RWPE1 (cell line): Measurements from ENCODE around the gene ADCY1.

Experiments used
- CTCF ChIA-PET: fragments of 350-600 bp; sonication (Branson Sonifier 250); formaldehyde crosslinking; extraction: SDS; loops from one replicate; lab custom pipeline; 2021; lab: Yijun Ruan, JAX
- POLR2A ChIA-PET: fragments of 400-600 bp; formaldehyde crosslinking; extraction: SDS; loops from one replicate; lab custom pipeline; 2020; ENCODE audit warnings: antibody characterized with exemption; ENCODE audit not compliant: low non-redundant PET; lab: Yijun Ruan, JAX
- DNase-seq: peaks from one replicate; pipeline ENCODE4 v3.0.0; 2012; ENCODE audit warnings: low spot score
- H3K27ac ChIP-seq: fragments of 450-650 bp; 2 replicates; pipeline ENCODE4 v1.5.1; 2017
- TF ChIP-seq, protein P1 (sequence below): fragments of 450-650 bp; conservative IDR thresholded peaks from 2 replicates; pipeline ENCODE4 v1.5.1; 2017; ENCODE audit warnings: low read depth, mild to moderate bottlenecking

ADCY1 gene

DNA sequence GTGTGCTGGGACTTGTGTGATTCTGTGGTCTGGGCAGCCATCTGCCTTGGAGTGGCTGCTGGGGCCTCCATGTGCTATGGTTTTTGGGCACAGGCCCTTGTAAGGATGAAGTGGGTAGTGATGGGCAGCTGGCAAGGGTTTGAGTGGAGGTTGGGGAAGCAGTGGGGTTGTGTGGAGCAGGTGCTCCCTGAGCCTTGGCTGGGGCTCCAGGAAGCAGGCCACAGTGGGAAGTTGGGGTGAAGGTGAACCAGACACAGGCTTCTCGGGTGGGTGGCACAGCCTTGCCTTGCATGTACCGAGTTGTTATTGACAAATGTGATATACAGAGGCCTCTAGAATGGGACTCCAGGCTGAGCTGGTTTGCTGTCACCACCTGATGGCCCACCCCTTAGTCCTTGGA lies 82.3 kb downstream of the ADCY1 start:
- ChIA-PET CTCF (no interaction called here), POLR2A (no interaction called here)
- DNase-seq, result no peak
- TF ChIP-seq, protein P1, sequence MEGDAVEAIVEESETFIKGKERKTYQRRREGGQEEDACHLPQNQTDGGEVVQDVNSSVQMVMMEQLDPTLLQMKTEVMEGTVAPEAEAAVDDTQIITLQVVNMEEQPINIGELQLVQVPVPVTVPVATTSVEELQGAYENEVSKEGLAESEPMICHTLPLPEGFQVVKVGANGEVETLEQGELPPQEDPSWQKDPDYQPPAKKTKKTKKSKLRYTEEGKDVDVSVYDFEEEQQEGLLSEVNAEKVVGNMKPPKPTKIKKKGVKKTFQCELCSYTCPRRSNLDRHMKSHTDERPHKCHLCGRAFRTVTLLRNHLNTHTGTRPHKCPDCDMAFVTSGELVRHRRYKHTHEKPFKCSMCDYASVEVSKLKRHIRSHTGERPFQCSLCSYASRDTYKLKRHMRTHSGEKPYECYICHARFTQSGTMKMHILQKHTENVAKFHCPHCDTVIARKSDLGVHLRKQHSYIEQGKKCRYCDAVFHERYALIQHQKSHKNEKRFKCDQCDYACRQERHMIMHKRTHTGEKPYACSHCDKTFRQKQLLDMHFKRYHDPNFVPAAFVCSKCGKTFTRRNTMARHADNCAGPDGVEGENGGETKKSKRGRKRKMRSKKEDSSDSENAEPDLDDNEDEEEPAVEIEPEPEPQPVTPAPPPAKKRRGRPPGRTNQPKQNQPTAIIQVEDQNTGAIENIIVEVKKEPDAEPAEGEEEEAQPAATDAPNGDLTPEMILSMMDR, result no peak
- H3K27ac ChIP-seq, result no peak overlapping the region

- H3K27ac ChIP-seq, result no peak overlapping the region
- ChIA-PET POLR2A (no interaction called here), CTCF (no interaction called here)
- TF ChIP-seq, protein P1, result no peak
- DNase-seq, result no peak
These were observed 83.1 kb downstream of the ADCY1 start for GRCh38 chr7:45657136-45657889.

- CTCF ChIA-PET, result no interaction called here
- TF ChIP-seq, protein P1, result no peak
- no peak for DNase-seq
- POLR2A ChIA-PET, result interaction anchor here (0.6 kb wide), 1 partner anchor 21 kb away, joined by 3 read pairs; no protein-coding TSS in a partner anchor
- no peak overlapping the region for H3K27ac ChIP-seq
These were observed 83.9 kb downstream of the ADCY1 start for GRCh38 chr7:45657890-45658715.

DNA sequence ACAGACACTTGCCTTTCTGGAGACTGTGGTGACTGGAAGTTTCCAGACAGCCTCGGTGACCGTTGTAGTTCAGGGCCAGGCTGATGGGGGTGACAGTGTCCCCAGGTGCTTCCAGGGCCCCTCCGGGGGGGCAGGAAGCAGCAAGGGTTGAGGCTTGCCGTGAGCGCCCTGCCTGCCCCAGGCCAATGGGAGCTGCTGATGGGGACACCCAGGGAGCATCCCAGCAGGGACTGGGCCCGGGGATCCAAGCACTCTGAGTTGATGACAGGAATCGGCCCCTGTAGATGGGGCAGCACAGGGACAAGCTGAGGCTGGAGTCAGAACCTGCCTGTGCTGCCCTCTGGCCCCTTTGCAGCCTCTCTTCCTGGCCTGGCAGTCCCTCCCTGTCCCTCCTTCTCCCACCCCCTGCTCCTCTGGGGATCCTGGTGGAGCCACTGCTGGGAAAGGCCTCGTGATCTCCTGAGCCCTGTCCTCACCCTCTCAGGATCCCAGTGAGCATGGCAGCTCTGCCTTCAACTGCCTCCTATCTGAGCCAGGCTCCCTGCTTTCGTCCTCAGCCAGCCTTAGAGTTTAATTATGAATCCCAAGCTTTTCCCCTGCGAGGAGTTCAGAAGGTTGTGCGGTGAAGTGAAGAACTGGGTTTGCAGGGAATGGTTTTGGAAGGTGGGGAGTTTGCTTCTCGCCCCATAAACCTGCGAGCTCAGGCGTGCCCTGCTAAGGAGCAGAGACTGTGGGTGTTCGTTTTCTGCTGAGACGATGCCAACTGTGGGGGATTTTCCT lies 84.7 kb downstream of the ADCY1 start:
- no peak for DNase-seq
- TF ChIP-seq, protein P1, result no peak
- ChIA-PET CTCF (no interaction called here), POLR2A (interaction anchor here (0.6 kb wide), 1 partner anchor 20 kb away, joined by 3 read pairs; no protein-coding TSS in a partner anchor)
- H3K27ac ChIP-seq, result no peak overlapping the region

DNA sequence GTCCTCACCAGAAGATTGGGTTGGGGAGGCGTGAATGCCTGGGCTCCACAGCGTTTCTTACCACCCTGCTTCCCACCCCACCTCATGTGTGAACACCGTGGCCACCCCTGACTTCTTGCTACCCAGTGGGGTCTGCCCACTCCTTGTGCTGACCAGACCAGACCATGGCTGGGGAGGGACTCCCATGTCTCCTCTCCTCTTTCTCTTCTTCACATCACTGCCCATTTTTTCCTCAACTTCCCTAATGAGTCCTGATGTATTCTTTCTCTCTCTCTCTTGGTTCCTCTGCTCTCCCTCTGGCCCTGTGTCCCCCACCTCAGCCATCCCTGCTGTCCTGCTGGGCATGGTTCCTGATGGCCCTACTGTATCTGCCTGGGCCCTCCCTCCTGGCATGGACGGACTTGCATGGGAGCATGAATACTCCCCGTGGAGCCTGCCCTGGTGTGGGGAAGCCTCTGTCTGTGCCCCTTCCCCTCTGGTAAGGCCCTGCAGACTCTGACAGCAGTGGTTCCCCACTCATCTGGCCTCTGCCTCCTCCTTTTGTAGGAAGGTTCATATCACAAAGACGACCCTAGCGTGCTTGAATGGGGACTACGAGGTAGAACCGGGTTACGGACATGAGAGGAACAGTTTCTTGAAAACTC lies 85.5 kb downstream of the ADCY1 start:
- H3K27ac ChIP-seq, result no peak overlapping the region
- CTCF ChIA-PET, result no interaction called here
- POLR2A ChIA-PET, result no interaction called here

More for the DNA sequence above, 85.5 kb downstream of the ADCY1 start:
- TF ChIP-seq, protein P1, result no peak
- no peak for DNase-seq
